Spleen (tissue), 11 donors: Measurements from ENCODE around the gene DDB1. TPM values are rescaled to one million over a fixed set of nuclear protein-coding genes. Genes with fewer than 3 reads are reported as not detected.

ENCODE experiments used
- DNase-seq: peaks from one replicate; pipeline ENCODE4 v3.0.0-alpha.2; 2020
- H3K27ac ChIP-seq, 8 donors: fragments of 200-600 bp; sonication (generic) in 7 of 8; 1 replicate in 4 of 8; 2 replicates in 4 of 8; pipeline versions ENCODE4 v1.5.0 to v1.8.0; 2016 to 2021; ENCODE audit warnings: inconsistent platforms in 4 of 8, mild to moderate bottlenecking in 4 of 8, moderate library complexity in 1 of 8
- H3K27me3 ChIP-seq, 7 donors: fragments of 200-600 bp; sonication (generic) in 6 of 7; replicated peaks in 1 of 7; 1 replicate in 4 of 7; 2 replicates in 3 of 7; pipeline versions ENCODE4 v1.5.0 to v1.8.0; 2016 to 2021; ENCODE audit warnings: inconsistent platforms in 3 of 7, mild to moderate bottlenecking in 1 of 7
- H3K36me3 ChIP-seq, 6 donors: fragments of 200-600 bp; sonication (generic) in 5 of 6; 1 replicate in 4 of 6; 2 replicates in 2 of 6; pipeline versions ENCODE4 v1.5.0 to v1.8.0; 2016 to 2021; ENCODE audit warnings: inconsistent platforms in 2 of 6
- H3K4me1 ChIP-seq, 6 donors: fragments of 200-600 bp; sonication (generic) in 5 of 6; 1 replicate in 3 of 6; 2 replicates in 3 of 6; pipeline versions ENCODE4 v1.5.0 to v1.8.0; 2016 to 2021; ENCODE audit warnings: inconsistent platforms in 3 of 6
- H3K4me3 ChIP-seq, 8 donors: fragments of 200-600 bp; sonication (generic) in 7 of 8; 1 replicate in 4 of 8; 2 replicates in 4 of 8; pipeline versions ENCODE4 v1.5.0 to v1.8.0; 2016 to 2021; ENCODE audit warnings: inconsistent platforms in 4 of 8, mild to moderate bottlenecking in 4 of 8, moderate library complexity in 2 of 8
- H3K9me3 ChIP-seq, 8 donors: fragments of 200-600 bp; sonication (generic) in 7 of 8; 1 replicate in 4 of 8; 2 replicates in 4 of 8; pipeline versions ENCODE4 v1.5.0 to v1.8.0; 2016 to 2021; ENCODE audit warnings: inconsistent platforms in 4 of 8
- CTCF ChIP-seq, 11 experiments: fragments of 200-600 bp in 7 of 11; fragments of 450-650 bp in 4 of 11; sonication (generic) in 4 of 11; IDR thresholded peaks in 8 of 11; conservative IDR thresholded peaks in 3 of 11; 1 replicate in 7 of 11; 2 replicates in 4 of 11; pipeline versions ENCODE4 v1.4.0 to v1.8.0; 2016 to 2021; ENCODE audit warnings: antibody characterized with exemption in 11 of 11, inconsistent platforms in 4 of 11, mild to moderate bottlenecking in 1 of 11
- POLR2A ChIP-seq, 3 donors: fragments of 450-650 bp; IDR thresholded peaks; one replicate each; pipeline ENCODE4 v1.5.1; 2017; ENCODE audit warnings: antibody characterized with exemption in 3 of 3, mild to moderate bottlenecking in 1 of 3
- POLR2AphosphoS5 ChIP-seq, 3 donors: sonication (generic); formaldehyde crosslinking; IDR thresholded peaks; one replicate each; pipeline ENCODE4 v1.5.1; 2017; ENCODE audit warnings: antibody characterized with exemption in 3 of 3
- WGBS, 5 donors: extraction: QIAGEN DNeasy Blood & Tissue Kit in 3 of 5; methylation state at CpG; one replicate each; pipeline versions ENCODE4 v1.1.5 to v1.1.7; 2013 to 2018; 5-methylcytosine and 5-hydroxymethylcytosine counted together
- intact Hi-C: fragments of 100-400 bp; cut with DNase I; formaldehyde crosslinking; loops from one replicate; pipeline ENCODE4 v1.15.0; 2023; ENCODE audit warnings: low total_unique reads
- polyA plus RNA-seq, 3 donors: library from polyadenylated mRNA; stranded (reverse); fragments of 200-250 nt; gene quantifications; one replicate each; pipeline ENCODE4 v1.2.1, GENCODE V29; 2013
- total RNA-seq, 7 donors: library from RNA; depleted of rRNA in 3 of 7; stranded (reverse); fragments of >200 nt in 3 of 7; fragmentation: NEBNext Ultra II Directional in 4 of 7; extraction: Animal tissue kit (Norgen Biotek cat#: 25700) in 4 of 7; gene quantifications; one replicate each; pipeline versions ENCODE4 v1.1.0 to v1.2.1, GENCODE V29; 2016 to 2021
- donor health status: healthy with polysubstance abuse.
- donor health status: DM: no; HTN: no; CAD: no; lungs with moderate emphysema.
- donor health status: DM: no; HTN: no; CAD: no.
- donor health status: Bipolar disorder and iron deficiency.
- donor health status: healthy.
- donor health status: DM: no; HTN: no; CAD: no.
- donor health status: DM: yes; HTN: yes; CAD: no.

Gene DDB1
- total and polyA plus RNA-seq, 10 donors, result 68.7 to 157 (median 133) TPM

- Histone ChIP-seq H3K4me3 (peak overlapping the region; percentile 82 to 99 (median 90)), H3K9me3 (no peaks in the 10 kb centered on the region), H3K4me1 (peaks cover 36 to 83% (median 55%) of the 10 kb centered on the region in 6 donors), H3K36me3 (peaks cover 0 to 32% (median 6%) of the 10 kb centered on the region in 6 donors), H3K27me3 (no peaks in the 10 kb centered on the region), H3K27ac (peak overlapping the region; percentile 82 to 96 (median 92))
- DNase-seq, result no peak
- WGBS, 5 donors, result 27% methylated on average over 19 of the region's 19 CpGs
- TF ChIP-seq CTCF (IDR thresholded peaks at IDR 0.05 in 8 of 11, conservative IDR thresholded peaks at IDR 0.05 in 3 of 11) (no peak), POLR2AphosphoS5 (IDR thresholded peaks at IDR 0.05) (no peak), POLR2A (IDR thresholded peaks at IDR 0.05) (no peak)
- intact Hi-C loops, result loop anchor here (10.0 kb wide), 1 partner anchor 91 kb away; the partner anchor contains the start of gene CPSF7
These were observed 887 bp upstream of the DDB1 start for GRCh38 chr11:61333550-61334433.

DNA sequence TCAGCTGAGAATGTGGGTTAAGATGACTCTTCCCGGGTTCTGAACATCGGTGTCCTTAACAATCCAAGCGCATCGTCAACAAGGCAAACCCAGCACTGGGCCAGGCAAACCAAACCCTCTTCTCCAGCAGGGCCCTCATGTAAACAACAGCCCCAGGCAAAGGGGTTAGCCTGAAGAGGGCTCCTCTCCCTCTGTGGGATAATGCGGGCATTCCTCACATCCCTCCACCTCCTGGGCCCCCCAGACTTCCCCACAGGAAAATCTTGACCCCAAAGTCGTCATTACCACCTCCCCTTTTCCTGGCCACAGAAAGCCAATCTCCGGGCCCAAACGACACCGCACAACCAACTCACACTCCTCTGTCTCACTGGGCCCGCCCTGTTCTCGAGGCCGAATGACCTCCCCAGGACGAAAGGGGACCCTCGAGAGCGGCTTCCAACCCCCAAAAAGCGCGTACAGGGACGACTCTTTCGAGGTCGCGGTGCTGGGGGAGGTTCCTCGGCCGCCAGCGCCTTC is 566 bp downstream of the DDB1 start:
- no peaks in the 10 kb centered on the region for H3K27me3 ChIP-seq
- WGBS, 5 donors, result 0 to 2% (median 1%) methylated on average over 19 to 24 of the region's 24 CpGs
- intact Hi-C loops, result loop anchor here (10.0 kb wide), 1 partner anchor 92 kb away; the partner anchor contains the start of gene CPSF7
- peaks cover 0 to 38% (median 19%) of the 10 kb centered on the region in 6 donors for H3K36me3 ChIP-seq
- TF ChIP-seq POLR2AphosphoS5 (IDR thresholded peaks at IDR 0.05), result no peak
- no peak for TF ChIP-seq POLR2A (IDR thresholded peaks at IDR 0.05)
- no peak for TF ChIP-seq CTCF (IDR thresholded peaks at IDR 0.05 in 8 of 11, conservative IDR thresholded peaks at IDR 0.05 in 3 of 11)
- H3K27ac ChIP-seq, result peak overlapping the region; percentile 82 to 96 (median 92)
- peak overlapping the region; percentile 82 to 99 (median 90) for H3K4me3 ChIP-seq
- peaks cover 36 to 92% (median 59%) of the 10 kb centered on the region in 6 donors for H3K4me1 ChIP-seq
- no peak for DNase-seq
- no peaks in the 10 kb centered on the region for H3K9me3 ChIP-seq

GRCh38 chr11:61331651-61332050 is 1.3 kb downstream of the DDB1 start:
- DNase-seq, result no peak
- H3K36me3 ChIP-seq, result peaks cover 0 to 45% (median 25%) of the 10 kb centered on the region in 6 donors
- TF ChIP-seq POLR2AphosphoS5 (IDR thresholded peaks at IDR 0.05), result no peak
- no peak for TF ChIP-seq CTCF (IDR thresholded peaks at IDR 0.05 in 8 of 11, conservative IDR thresholded peaks at IDR 0.05 in 3 of 11)
- no peak for TF ChIP-seq POLR2A (IDR thresholded peaks at IDR 0.05)
- H3K4me1 ChIP-seq, result peaks cover 33 to 96% (median 57%) of the 10 kb centered on the region in 6 donors
- no peaks in the 10 kb centered on the region for H3K27me3 ChIP-seq
- no peaks in the 10 kb centered on the region for H3K9me3 ChIP-seq
- peak overlapping the region in 3 of 8 donors; percentile 89 to 96 (median 90) for H3K27ac ChIP-seq
- peak overlapping the region; percentile 82 to 99 (median 90) for H3K4me3 ChIP-seq
- intact Hi-C loops, result loop anchor here (10.0 kb wide), 1 partner anchor 93 kb away; the partner anchor contains the start of gene CPSF7
- WGBS, 5 donors, result 59 to 71% (median 63%) methylated on average over 6 of the region's 6 CpGs
